Measurements from ENCODE around the gene RBM33.

DNA sequence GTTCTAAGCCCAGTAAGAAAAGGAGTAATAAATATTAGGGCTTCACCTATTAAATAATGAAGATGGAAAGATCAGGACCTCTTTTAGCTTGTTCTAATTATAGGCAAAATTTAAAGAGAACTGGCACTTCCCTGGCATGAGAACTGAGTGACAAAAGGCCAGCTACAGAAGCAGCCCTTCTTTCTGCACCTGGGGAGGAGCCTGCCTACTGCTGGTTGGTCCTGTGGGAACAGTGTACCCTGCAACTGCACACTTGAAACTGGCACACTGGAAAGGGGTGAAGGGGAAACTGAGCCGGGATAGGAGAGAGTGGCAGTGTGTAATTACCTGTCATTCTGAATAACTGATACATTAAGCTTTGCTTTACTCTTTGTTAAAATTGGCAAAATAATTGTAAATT is 87.4 kb downstream of the RBM33 start:
- TF ChIP-seq, protein P1, sequence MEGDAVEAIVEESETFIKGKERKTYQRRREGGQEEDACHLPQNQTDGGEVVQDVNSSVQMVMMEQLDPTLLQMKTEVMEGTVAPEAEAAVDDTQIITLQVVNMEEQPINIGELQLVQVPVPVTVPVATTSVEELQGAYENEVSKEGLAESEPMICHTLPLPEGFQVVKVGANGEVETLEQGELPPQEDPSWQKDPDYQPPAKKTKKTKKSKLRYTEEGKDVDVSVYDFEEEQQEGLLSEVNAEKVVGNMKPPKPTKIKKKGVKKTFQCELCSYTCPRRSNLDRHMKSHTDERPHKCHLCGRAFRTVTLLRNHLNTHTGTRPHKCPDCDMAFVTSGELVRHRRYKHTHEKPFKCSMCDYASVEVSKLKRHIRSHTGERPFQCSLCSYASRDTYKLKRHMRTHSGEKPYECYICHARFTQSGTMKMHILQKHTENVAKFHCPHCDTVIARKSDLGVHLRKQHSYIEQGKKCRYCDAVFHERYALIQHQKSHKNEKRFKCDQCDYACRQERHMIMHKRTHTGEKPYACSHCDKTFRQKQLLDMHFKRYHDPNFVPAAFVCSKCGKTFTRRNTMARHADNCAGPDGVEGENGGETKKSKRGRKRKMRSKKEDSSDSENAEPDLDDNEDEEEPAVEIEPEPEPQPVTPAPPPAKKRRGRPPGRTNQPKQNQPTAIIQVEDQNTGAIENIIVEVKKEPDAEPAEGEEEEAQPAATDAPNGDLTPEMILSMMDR (IDR thresholded peaks at IDR 0.05) = no peak
- TF ChIP-seq POLR2A (IDR thresholded peaks at IDR 0.05) (no peak), EP300 (IDR thresholded peaks at IDR 0.05; ENCODE audit: low read depth) (no peak), POLR2AphosphoS5 (IDR thresholded peaks at IDR 0.05) (no peak)
